ENCODE measurements around the gene AGAP1.

Gene AGAP1

DNA sequence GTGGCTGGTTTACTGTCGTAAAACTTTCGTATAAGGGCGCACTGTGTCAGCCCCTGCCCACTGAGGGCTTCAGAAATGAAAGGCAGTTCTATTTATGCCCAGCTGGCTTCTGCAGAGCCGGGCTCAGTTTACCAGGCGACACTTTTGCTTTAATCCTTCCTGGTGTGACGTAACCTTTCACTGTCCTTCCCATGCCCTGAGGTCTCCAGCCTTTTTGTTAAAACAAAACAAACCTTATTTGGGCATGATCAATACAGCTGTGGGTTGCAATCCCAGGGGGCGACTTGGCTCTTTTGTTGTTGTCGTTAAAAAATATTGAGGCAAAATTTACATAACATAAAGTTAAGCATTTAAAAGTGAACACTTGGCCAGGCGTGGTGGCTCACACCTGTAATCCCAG is 85.3 kb downstream of the AGAP1 start:
- no peak for DNase-seq (ENCODE audit: low read depth)
- no peak overlapping the region for H3K4me3 ChIP-seq (ENCODE audit: low read depth, low read length)
- TF ChIP-seq, protein P1, sequence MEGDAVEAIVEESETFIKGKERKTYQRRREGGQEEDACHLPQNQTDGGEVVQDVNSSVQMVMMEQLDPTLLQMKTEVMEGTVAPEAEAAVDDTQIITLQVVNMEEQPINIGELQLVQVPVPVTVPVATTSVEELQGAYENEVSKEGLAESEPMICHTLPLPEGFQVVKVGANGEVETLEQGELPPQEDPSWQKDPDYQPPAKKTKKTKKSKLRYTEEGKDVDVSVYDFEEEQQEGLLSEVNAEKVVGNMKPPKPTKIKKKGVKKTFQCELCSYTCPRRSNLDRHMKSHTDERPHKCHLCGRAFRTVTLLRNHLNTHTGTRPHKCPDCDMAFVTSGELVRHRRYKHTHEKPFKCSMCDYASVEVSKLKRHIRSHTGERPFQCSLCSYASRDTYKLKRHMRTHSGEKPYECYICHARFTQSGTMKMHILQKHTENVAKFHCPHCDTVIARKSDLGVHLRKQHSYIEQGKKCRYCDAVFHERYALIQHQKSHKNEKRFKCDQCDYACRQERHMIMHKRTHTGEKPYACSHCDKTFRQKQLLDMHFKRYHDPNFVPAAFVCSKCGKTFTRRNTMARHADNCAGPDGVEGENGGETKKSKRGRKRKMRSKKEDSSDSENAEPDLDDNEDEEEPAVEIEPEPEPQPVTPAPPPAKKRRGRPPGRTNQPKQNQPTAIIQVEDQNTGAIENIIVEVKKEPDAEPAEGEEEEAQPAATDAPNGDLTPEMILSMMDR (IDR thresholded peaks at IDR 0.05; ENCODE audit: control insufficient read depth, extremely low read depth, insufficient read depth): no peak

DNA sequence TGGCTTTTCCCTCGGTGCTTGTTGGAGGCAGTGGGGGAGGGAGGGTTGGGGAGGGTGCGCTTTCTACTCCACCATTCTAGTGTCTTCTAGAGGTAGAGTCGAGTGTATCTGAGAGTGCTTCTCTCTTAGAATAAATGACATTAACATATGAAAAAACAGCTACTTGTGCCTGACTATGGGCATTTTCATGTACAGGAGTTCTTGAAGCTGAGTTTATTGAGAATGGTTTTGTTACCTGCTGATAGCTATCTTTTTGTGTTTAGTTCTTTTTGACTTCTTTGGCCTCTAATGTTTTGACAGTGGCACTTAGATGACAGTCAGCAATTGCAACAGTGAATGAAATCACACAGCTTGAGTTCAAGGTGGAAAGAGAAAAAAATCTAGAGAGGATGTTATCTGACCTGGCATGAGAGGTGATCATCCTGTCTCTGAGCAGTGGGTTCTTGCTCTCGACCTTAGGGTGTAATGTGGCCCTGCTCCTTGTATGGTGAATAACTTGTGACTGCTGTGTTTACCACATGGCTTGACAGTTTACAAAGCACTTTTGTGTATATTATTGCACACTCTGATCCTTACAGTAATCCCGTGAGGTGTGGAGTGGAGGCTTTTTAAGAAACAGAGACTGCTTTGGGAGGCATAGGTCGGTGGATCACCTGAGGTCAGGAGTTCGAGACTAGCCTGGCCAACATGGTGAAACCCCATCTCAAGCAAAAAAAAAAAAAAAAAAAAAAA is 86.7 kb downstream of the AGAP1 start:
- TF ChIP-seq, protein P1 (IDR thresholded peaks at IDR 0.05; ENCODE audit: control insufficient read depth, extremely low read depth, insufficient read depth): no peak
- no peak overlapping the region for H3K4me3 ChIP-seq (ENCODE audit: low read depth, low read length)
- no peak for DNase-seq (ENCODE audit: low read depth)

DNA sequence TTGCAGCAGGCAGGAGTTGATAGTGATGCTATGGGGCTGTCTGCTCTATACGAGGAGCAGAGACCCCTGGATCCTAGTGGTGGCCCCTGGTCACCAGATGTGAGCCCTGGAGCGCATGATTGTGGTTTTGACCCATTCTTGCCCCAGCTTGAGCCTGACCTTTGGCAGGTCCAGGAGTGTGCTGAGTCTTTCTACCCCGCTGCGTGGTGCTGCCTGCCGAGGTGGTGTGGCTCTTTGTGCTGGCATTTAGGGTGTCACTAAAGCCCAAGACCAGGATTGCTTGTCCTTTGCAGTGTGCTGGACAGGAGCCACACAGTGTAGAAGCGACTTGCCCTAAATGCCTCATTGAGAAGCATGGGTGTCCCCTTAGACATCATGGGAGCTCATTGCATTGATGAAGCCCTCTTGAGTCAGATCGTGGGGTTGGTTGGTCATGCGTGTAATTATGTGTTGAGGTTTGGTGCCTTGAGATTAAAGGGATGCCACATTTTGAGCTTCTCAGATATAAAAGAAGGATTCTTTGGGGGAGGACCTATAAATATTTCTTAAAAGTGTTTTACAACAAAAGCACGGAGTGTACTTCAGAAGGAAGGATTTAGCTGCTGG is 88.3 kb downstream of the AGAP1 start:
- TF ChIP-seq, protein P1 (IDR thresholded peaks at IDR 0.05; ENCODE audit: control insufficient read depth, extremely low read depth, insufficient read depth): no peak
- no peak overlapping the region for H3K4me3 ChIP-seq (ENCODE audit: low read depth, low read length)
- DNase-seq (ENCODE audit: low read depth): no peak

DNA sequence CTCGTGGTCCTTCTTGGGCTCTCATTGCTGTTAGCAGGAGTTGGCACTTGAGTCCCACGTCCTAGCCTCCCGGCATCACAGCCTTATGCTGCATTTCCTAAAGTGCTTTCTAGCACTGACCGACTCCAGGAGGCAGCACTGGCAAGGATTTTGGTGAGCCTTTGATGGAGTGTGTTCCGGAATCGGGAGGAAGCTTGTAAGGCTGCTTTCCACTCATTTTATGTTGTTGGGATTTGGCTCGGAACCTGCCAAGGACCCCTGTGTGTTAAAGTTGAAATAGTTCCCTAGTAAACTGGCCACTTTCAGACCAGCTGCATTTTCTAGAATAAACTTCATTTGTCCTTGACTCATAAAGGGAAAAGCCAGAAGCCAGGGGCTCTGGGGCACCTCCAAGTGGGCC is 88.9 kb downstream of the AGAP1 start:
- no peak overlapping the region for H3K4me3 ChIP-seq (ENCODE audit: low read depth, low read length)
- TF ChIP-seq, protein P1 (IDR thresholded peaks at IDR 0.05; ENCODE audit: control insufficient read depth, extremely low read depth, insufficient read depth): no peak
- DNase-seq (ENCODE audit: low read depth): no peak

DNA sequence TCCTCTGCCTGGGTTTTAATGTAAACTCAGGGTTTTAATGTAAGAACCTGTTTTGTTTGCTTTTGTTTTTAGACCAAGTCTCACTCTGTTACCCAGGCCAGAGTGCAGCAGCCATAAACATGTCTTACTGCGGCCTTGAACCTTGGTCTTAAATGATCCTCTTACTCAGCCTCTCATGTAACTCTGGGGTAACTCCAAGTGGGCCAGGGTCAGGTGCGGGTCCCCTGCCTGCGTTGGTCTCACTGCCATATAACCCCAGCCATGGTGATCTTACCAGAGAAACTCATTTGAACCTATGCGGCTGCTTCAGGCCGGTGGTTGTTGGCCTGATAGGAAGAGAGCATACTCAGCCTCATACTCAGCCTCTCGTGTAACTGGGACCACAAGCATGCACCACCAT is 89.3 kb downstream of the AGAP1 start:
- TF ChIP-seq, protein P1 (IDR thresholded peaks at IDR 0.05; ENCODE audit: control insufficient read depth, extremely low read depth, insufficient read depth): no peak
- no peak for DNase-seq (ENCODE audit: low read depth)
- H3K4me3 ChIP-seq (ENCODE audit: low read depth, low read length): no peak overlapping the region

DNA sequence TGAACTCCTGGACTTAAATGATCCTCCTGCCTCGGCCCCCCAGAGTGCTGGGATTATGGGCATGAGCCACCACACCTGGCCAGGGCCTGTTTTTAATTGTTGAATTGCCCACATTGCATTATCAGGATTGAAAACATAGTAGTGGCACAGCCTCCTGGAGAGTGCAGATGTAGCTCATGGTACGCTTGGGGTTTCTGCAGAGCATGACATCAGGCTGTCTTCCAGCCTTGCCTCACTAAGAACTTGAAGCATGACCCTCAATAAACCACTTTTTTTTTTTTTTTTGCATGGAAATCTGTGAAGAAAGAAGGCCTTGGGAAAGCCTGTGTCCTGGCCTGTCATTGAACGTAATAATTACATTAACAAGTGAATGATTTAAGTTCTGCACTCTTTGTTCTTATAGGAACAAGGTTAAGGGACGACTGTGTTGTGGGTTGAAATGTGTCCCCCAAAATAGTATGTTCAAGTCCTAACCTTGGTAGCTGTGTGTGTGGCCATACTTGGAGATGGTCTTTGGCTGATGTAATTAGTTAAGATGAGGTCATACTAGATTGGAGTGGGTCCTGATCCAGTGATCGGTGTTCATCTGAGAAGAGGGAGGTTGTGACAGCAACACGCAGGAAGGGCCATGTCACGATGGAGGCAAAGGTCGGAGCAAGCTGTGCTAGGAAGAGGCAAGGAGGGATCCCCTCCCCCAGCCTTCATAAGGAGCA is 90.2 kb downstream of the AGAP1 start:
- no peak for DNase-seq (ENCODE audit: low read depth)
- TF ChIP-seq, protein P1 (IDR thresholded peaks at IDR 0.05; ENCODE audit: control insufficient read depth, extremely low read depth, insufficient read depth): no peak
- no peak overlapping the region for H3K4me3 ChIP-seq (ENCODE audit: low read depth, low read length)
